Stimulated activated effector memory CD8-positive, alpha-beta T cell treated with anti-CD3 and anti-CD28 coated beads, Interleukin-12 subunit alpha, Interleukin-12 subunit beta, amount 100 ng/mL, for 72 hours (primary cell): Measurements from ENCODE around the gene SCO1.

Experiments
- ATAC-seq: fragments of 150-1000 bp; cut with Tn5 transposase; 2 replicates; pipeline ENCODE4 v1.10.0; 2021
- DNase-seq, 2 donors: peaks; one replicate each; pipeline ENCODE4 v3.0.0; 2021 to 2022; ENCODE audit warnings: low spot score in 2 of 2
- H3K27ac Mint-ChIP-seq: one replicate; pipeline ENCODE4 v1.8.0; 2022; ENCODE audit warnings: mild to moderate bottlenecking, mixed read lengths
- H3K36me3 Mint-ChIP-seq: one replicate; pipeline ENCODE4 v1.8.0; 2022; ENCODE audit warnings: mild to moderate bottlenecking, mixed read lengths
- H3K4me1 Mint-ChIP-seq: one replicate; pipeline ENCODE4 v1.8.0; 2022; ENCODE audit warnings: mixed read lengths
- H3K4me3 Mint-ChIP-seq: one replicate; pipeline ENCODE4 v1.8.0; 2022; ENCODE audit warnings: mild to moderate bottlenecking, mixed read lengths
- H3K9me3 Mint-ChIP-seq: one replicate; pipeline ENCODE4 v1.8.0; 2022; ENCODE audit warnings: mixed read lengths

The SCO1 gene

DNA sequence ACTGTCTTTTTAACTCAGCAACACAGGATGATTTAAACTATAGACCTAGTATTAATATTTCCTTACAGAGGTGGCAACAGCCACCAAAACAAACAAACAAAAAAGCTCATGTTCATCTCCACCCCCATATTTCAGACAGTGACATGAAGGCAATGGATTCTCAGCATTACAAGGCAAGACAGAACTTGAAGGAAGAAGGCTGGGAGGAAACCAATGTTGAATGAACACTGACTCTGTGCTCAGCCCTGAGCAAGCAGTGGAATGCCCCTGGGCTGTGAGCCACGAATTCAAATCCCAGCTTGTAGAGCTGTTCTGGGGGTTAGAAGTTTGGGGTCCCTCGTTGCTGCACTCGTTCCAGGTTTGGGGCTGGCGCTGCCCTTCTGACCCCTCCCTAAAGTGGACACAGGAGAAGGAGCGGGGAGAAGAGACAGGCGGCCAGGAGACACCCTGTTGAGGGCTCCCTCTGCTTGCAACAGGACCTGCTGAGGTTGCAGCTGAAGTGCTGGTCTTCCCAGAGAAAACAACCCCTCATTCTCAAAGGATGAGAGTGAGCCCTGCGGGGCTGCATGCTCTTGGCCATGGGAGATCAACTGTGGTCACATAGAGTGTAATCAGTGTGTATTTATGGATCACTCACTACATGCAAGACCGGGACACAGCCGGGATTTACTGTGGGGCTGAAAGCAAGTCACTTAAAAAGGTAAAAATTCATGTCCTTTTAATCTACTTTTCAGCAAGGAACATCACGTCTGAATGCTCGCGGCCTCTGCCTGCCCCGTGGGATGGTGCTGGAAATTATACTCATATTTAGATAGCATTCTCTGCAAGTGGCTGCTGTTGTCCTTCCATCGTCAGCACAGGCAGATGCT is 74.5 kb downstream of the SCO1 start:
- Mint-ChIP-seq H3K4me3 (no peak overlapping the region), H3K4me1 (no peaks in the 10 kb centered on the region), H3K9me3 (no peaks in the 10 kb centered on the region), H3K36me3 (no peaks in the 10 kb centered on the region), H3K27ac (no peak overlapping the region)
- no peak for ATAC-seq
- DNase-seq, result no peak
